ENCODE data around the gene ATP13A1.
A peak's percentile ranks its signal among the peaks of the same experiment; 100 is the strongest.

The ATP13A1 gene

GRCh38 chr19:19645233-19645870, 18.1 kb downstream of the ATP13A1 start:
- no peak for DNase-seq (ENCODE audit: extremely low read depth in 1 of 2, low read depth in 1 of 2)

GRCh38 chr19:19644054-19644388, 19.5 kb downstream of the ATP13A1 start:
- no peak for DNase-seq (ENCODE audit: extremely low read depth in 1 of 2, low read depth in 1 of 2)

GRCh38 chr19:19643158-19644053, 20.1 kb downstream of the ATP13A1 start, which contains the start of gene GMIP:
GMIP (minus strand) TSS chr19:19643657; CDS start chr19:19643529, 128 bp downstream.
- peak; percentile 74 to 87 for DNase-seq (ENCODE audit: extremely low read depth in 1 of 2, low read depth in 1 of 2)

GRCh38 chr19:19642506-19643157, 20.8 kb downstream of the ATP13A1 start:
- no peak for DNase-seq (ENCODE audit: extremely low read depth in 1 of 2, low read depth in 1 of 2)

GRCh38 chr19:19637523-19638251, 25.8 kb downstream of the ATP13A1 start:
- no peak for DNase-seq (ENCODE audit: extremely low read depth in 1 of 2, low read depth in 1 of 2)

GRCh38 chr19:19637186-19637522, 26.3 kb downstream of the ATP13A1 start:
- no peak for DNase-seq (ENCODE audit: extremely low read depth in 1 of 2, low read depth in 1 of 2)

GRCh38 chr19:19636573-19637185, 26.8 kb downstream of the ATP13A1 start:
- DNase-seq (ENCODE audit: extremely low read depth in 1 of 2, low read depth in 1 of 2) = no peak

GRCh38 chr19:19635313-19635702, 28.2 kb downstream of the ATP13A1 start:
- no peak for DNase-seq (ENCODE audit: extremely low read depth in 1 of 2, low read depth in 1 of 2)

GRCh38 chr19:19634516-19635312, 28.8 kb downstream of the ATP13A1 start:
- DNase-seq (ENCODE audit: extremely low read depth in 1 of 2, low read depth in 1 of 2) = no peak

- DNase-seq (ENCODE audit: extremely low read depth in 1 of 2, low read depth in 1 of 2) = no peak
Observed at GRCh38 chr19:19633711-19634515, 29.6 kb downstream of the ATP13A1 start.

GRCh38 chr19:19632661-19633060, 30.8 kb downstream of the ATP13A1 start:
- DNase-seq (ENCODE audit: extremely low read depth in 1 of 2, low read depth in 1 of 2) = no peak

- DNase-seq (ENCODE audit: extremely low read depth in 1 of 2, low read depth in 1 of 2) = no peak
Observed at GRCh38 chr19:19631346-19631745, 32.1 kb downstream of the ATP13A1 start.

GRCh38 chr19:19630426-19630825, 33.0 kb downstream of the ATP13A1 start:
- no peak for DNase-seq (ENCODE audit: extremely low read depth in 1 of 2, low read depth in 1 of 2)

- no peak for DNase-seq (ENCODE audit: extremely low read depth in 1 of 2, low read depth in 1 of 2)
Observed at GRCh38 chr19:19630062-19630414, 33.4 kb downstream of the ATP13A1 start.

- peak in 1 of 2 donors; percentile 39 for DNase-seq (ENCODE audit: extremely low read depth in 1 of 2, low read depth in 1 of 2)
Observed at GRCh38 chr19:19628501-19629134, 34.9 kb downstream of the ATP13A1 start.

- peak; percentile 49 to 75 for DNase-seq (ENCODE audit: extremely low read depth in 1 of 2, low read depth in 1 of 2)
Observed at GRCh38 chr19:19627621-19628500, 35.6 kb downstream of the ATP13A1 start, which contains the start of gene LPAR2. LPAR2 (minus strand) TSS chr19:19628220; CDS start chr19:19627275, 945 bp downstream.
